ENCODE data around the gene DSG3.

GRCh38 chr18:31490387-31490786 is 42.8 kb downstream of the DSG3 start:
- TF ChIP-seq CTCF (IDR thresholded peaks at IDR 0.05) = no peak
- no peak for TF ChIP-seq POLR2A (IDR thresholded peaks at IDR 0.05)
